Fibroblast of skin of abdomen (primary cell): Measurements from ENCODE around the gene THUMPD3.
A peak's percentile ranks its signal among the peaks of the same experiment; 100 is the strongest.

Experiments used
- DNase-seq: peaks from one replicate; pipeline ENCODE4 v3.0.0-alpha.2; 2013

Gene THUMPD3

GRCh38 chr3:9397906-9398699 is 35.2 kb downstream of the THUMPD3 start:
- peak; percentile 46 for DNase-seq

- DNase-seq: peak; percentile 35
These were observed 36.0 kb downstream of the THUMPD3 start for GRCh38 chr3:9398700-9399336.

- DNase-seq: peak; percentile 38
These were observed 36.5 kb downstream of the THUMPD3 start for GRCh38 chr3:9399337-9399703.

GRCh38 chr3:9399746-9400145 is 36.9 kb downstream of the THUMPD3 start:
- DNase-seq: peak; percentile 92

- DNase-seq: no peak
These were observed 37.8 kb downstream of the THUMPD3 start for GRCh38 chr3:9400616-9401015.

GRCh38 chr3:9401986-9402385 is 39.1 kb downstream of the THUMPD3 start:
- DNase-seq: no peak

GRCh38 chr3:9402410-9403228 is 39.8 kb downstream of the THUMPD3 start:
- peak; percentile 31 for DNase-seq

GRCh38 chr3:9403463-9403862 is 40.6 kb downstream of the THUMPD3 start:
- DNase-seq: no peak

GRCh38 chr3:9404680-9405079 is 41.8 kb downstream of the THUMPD3 start:
- no peak for DNase-seq

- DNase-seq: no peak
These were observed 42.9 kb downstream of the THUMPD3 start for GRCh38 chr3:9405756-9406155.

- DNase-seq: no peak
These were observed 44.2 kb downstream of the THUMPD3 start for GRCh38 chr3:9406856-9407626.

- no peak for DNase-seq
These were observed 45.2 kb downstream of the THUMPD3 start for GRCh38 chr3:9408061-9408460.

GRCh38 chr3:9408546-9408945 is 45.7 kb downstream of the THUMPD3 start:
- DNase-seq: no peak

- no peak for DNase-seq
These were observed 47.4 kb downstream of the THUMPD3 start for GRCh38 chr3:9409981-9410854.

GRCh38 chr3:9411302-9411701 is 48.4 kb downstream of the THUMPD3 start:
- no peak for DNase-seq

- no peak for DNase-seq
These were observed 49.4 kb downstream of the THUMPD3 start for GRCh38 chr3:9412293-9412692.

GRCh38 chr3:9414826-9415225 is 52.0 kb downstream of the THUMPD3 start:
- DNase-seq: no peak

- no peak for DNase-seq
These were observed 52.8 kb downstream of the THUMPD3 start for GRCh38 chr3:9415485-9416138.

GRCh38 chr3:9416139-9416780 is 53.4 kb downstream of the THUMPD3 start:
- peak; percentile 53 for DNase-seq

- peak; percentile 39 for DNase-seq
These were observed 58.1 kb downstream of the THUMPD3 start for GRCh38 chr3:9420850-9421549.
